ENCODE measurements around the gene CCDC107. TPM values are rescaled to one million over a fixed set of nuclear protein-coding genes. Genes with fewer than 3 reads are reported as not detected.

The CCDC107 gene
- total RNA-seq, 1 experiment from 2014 or later: 19.9 TPM

DNA sequence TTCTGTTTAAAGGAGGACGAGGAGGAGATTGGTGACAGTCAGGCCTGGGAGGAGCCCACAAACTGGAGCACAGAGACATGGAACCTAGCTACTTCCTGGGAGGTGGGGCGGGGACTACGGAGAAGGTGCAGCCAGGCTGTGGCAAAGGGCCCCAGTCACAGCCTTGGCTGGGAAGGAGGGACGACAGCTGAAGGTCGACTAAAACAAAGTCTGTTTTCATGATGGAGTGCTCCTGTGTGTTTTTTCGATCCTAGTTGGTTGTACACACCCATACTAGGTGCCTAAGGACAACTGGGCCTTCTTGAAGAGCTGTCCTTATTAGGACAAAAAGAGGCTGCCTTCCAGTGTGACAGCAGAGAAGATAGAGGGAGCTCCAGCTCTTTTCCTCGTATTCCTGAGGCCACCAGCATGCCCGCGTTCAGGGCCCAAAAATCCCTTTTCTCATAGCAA is 2.9 kb downstream of the CCDC107 start:
- peak; percentile 56 for DNase-seq (ENCODE audit: low spot score)

DNA sequence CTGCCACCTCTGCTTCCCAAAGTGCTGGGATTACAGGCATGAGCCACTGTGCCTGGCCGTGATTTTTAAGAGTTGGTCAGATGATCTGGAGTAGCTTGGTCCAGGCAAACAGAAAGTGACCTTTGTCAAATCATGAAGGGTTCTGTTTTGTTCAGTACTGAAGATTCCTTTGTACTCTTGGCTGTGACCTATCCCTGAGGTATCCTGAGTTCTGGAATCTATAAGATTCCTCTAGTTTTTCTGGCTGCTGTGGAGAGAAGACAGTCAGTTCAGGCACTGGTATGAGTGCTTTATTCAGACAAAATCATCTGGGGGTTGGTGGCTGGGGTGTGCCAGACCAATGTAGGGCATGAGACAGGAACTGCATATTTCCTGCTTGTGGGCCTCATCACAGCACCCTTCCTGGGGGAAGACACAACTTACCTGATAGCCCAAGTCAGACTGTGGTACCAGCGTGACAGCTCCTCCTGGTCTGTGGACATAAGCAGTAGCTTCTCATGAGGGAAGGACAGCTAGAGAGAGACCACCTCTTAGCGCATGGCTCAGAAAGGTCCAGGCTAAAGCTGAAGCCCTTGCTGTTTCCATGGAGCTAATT is 3.8 kb downstream of the CCDC107 start:
- DNase-seq (ENCODE audit: low spot score): no peak

GRCh38 chr9:35662437-35662836 is 4.3 kb downstream of the CCDC107 start:
- no peak for DNase-seq (ENCODE audit: low spot score)

GRCh38 chr9:35664531-35665470 is 6.7 kb downstream of the CCDC107 start, which contains the start of gene ARHGEF39:
TSS of gene ARHGEF39 (minus strand) at chr9:35665195. CDS start at chr9:35665169, 26 bp downstream.
- peak; percentile 86 for DNase-seq (ENCODE audit: low spot score)

DNA sequence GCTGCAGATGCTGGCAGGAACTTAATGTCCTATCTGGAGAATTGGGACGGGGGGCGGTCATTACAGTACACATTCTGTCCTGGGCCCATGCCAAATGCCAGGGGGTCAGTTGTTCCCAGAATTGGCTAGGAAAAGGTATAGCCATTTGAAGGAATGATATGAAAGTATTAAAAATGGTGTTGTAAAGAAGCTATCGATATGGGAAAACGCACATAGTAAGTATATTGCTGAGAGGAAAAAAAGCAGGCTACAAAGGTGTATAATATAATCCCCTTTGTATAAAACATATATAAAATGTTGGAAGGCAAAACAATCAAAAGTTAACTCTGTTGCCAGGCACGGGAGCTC is 7.4 kb downstream of the CCDC107 start:
- DNase-seq (ENCODE audit: low spot score): no peak

GRCh38 chr9:35666045-35666444 is 8.0 kb downstream of the CCDC107 start:
- no peak for DNase-seq (ENCODE audit: low spot score)

- no peak for DNase-seq (ENCODE audit: low spot score)
Measured at GRCh38 chr9:35666549-35666948, 8.5 kb downstream of the CCDC107 start.

GRCh38 chr9:35667939-35668338 is 9.8 kb downstream of the CCDC107 start:
- no peak for DNase-seq (ENCODE audit: low spot score)

DNA sequence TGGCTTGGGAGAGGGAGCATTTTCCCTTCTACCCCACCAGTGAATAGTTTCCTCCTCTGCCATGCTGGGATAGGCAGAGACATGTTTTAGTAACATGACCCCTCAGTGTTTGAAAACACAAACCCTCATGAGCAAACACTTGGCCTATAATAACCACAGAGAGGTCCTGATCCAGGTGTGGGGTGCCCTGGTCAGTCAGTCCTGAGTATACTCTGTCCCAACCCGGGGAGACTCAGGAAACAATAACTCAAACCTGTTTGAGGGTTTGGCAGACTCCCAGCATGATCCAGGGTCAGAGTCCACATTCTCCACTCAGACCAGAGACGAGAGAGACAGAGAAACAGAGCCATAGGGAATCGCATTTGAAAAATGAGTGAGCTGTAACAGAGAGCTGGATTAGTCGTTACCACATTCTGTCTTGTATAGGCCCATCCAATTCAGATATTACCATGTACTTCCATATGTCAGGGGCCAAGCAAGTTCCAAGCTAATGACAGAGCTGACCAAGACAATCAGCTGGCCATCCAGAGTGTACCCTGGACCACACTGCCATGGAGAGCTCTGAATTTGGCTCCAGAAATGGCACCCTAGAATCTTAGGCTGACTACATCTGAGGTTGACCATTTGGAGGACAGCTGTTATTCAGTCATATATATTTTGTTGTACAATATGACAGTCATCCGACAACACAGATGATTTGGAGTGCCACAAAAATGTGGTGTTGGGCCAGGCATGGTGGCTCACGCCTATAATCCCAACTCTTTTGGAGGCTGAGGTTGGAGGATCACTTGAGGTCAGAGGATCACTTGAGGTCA is 11.4 kb downstream of the CCDC107 start:
- peak; percentile 99 for DNase-seq (ENCODE audit: low spot score)

GRCh38 chr9:35673132-35674024 is 15.3 kb downstream of the CCDC107 start, which contains the start of gene CA9:
TSS of gene CA9 (plus strand) at chr9:35673928. CDS start at chr9:35673960, 32 bp downstream.
- peak; percentile 66 for DNase-seq (ENCODE audit: low spot score)

DNA sequence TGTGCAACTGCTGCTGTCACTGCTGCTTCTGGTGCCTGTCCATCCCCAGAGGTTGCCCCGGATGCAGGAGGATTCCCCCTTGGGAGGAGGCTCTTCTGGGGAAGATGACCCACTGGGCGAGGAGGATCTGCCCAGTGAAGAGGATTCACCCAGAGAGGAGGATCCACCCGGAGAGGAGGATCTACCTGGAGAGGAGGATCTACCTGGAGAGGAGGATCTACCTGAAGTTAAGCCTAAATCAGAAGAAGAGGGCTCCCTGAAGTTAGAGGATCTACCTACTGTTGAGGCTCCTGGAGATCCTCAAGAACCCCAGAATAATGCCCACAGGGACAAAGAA is 15.9 kb downstream of the CCDC107 start:
- DNase-seq (ENCODE audit: low spot score): no peak

- no peak for DNase-seq (ENCODE audit: low spot score)
Measured at GRCh38 chr9:35675204-35675603, 17.1 kb downstream of the CCDC107 start.

DNA sequence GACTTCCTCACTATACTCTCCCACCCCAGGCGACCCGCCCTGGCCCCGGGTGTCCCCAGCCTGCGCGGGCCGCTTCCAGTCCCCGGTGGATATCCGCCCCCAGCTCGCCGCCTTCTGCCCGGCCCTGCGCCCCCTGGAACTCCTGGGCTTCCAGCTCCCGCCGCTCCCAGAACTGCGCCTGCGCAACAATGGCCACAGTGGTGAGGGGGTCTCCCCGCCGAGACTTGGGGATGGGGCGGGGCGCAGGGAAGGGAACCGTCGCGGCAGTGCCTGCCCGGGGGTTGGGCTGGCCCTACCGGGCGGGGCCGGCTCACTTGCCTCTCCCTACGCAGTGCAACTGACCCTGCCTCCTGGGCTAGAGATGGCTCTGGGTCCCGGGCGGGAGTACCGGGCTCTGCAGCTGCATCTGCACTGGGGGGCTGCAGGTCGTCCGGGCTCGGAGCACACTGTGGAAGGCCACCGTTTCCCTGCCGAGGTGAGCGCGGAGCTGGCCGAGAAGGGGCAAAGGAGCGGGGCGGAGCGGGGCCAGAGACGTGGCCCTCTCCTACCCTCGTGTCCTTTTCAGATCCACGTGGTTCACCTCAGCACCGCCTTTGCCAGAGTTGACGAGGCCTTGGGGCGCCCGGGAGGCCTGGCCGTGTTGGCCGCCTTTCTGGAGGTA is 17.8 kb downstream of the CCDC107 start:
- no peak for DNase-seq (ENCODE audit: low spot score)

DNA sequence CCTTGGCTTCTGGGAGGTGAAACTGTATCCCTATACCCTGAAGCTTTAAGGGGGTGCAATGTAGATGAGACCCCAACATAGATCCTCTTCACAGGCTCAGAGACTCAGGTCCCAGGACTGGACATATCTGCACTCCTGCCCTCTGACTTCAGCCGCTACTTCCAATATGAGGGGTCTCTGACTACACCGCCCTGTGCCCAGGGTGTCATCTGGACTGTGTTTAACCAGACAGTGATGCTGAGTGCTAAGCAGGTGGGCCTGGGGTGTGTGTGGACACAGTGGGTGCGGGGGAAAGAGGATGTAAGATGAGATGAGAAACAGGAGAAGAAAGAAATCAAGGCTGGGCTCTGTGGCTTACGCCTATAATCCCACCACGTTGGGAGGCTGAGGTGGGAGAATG is 21.0 kb downstream of the CCDC107 start:
- no peak for DNase-seq (ENCODE audit: low spot score)

- no peak for DNase-seq (ENCODE audit: low spot score)
Measured at GRCh38 chr9:35679766-35680330, 21.8 kb downstream of the CCDC107 start.

GRCh38 chr9:35680331-35681105 is 22.4 kb downstream of the CCDC107 start:
- DNase-seq (ENCODE audit: low spot score): no peak

- DNase-seq (ENCODE audit: low spot score): no peak
Measured at GRCh38 chr9:35681341-35682002, 23.4 kb downstream of the CCDC107 start.

DNA sequence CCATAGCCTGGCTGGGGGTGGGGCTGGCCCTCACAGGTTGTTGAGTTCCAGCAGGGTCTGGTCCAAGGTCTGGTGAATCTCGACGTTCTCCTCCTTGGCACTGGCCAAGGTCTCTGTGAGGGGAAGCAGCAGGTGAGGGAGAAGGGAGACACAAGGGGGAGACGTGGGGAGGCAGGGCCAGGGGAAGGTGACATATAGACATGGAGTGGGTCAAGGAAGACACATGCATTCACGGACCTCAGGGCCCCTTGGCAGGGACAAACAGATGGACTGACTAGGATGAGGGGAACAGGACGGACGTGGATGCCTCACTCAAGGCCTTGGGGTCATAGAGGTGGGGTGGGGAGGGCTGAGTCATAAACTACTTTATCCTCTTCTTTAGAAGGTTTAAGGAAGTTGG is 24.0 kb downstream of the CCDC107 start:
- no peak for DNase-seq (ENCODE audit: low spot score)
